OCI-LY3 (cell line): Measurements from ENCODE around the gene LYST.
"Not testable (repeated sequence)": the region's sequence is repeated elsewhere in the genome, so short reads cannot be mapped to it uniquely, and the experiment has no call there.

Experiments used
- H2AFZ ChIP-seq: fragments of 200-600, 300-600 bp; shearing (Covaris generic); 2 replicates; pipeline ENCODE4 v1.6.0; 2014; ENCODE audit warnings: antibody characterized with exemption, low read depth, low read length
- H3K27ac ChIP-seq: fragments of 200-600, 300-600 bp; sonication (generic); 2 replicates; pipeline ENCODE4 v1.5.1; 2014; ENCODE audit warnings: mild to moderate bottlenecking, low read length, moderate library complexity, mixed read lengths
- H3K27me3 ChIP-seq: fragments of 200-600, 300-600 bp; sonication (generic); 2 replicates; pipeline ENCODE4 v1.6.1; 2014; ENCODE audit warnings: low read depth, low read length, mixed read lengths
- H3K36me3 ChIP-seq: fragments of 200-600, 300-600 bp; sonication (generic); replicated peaks from 2 replicates; pipeline ENCODE3; 2014; ENCODE audit warnings: low read depth, low read length, mixed read lengths
- H3K4me1 ChIP-seq: fragments of 300-600, 200-600 bp; sonication (generic); 2 replicates; pipeline ENCODE4 v1.6.1; 2014; ENCODE audit warnings: low read length, mixed read lengths
- H3K4me2 ChIP-seq: fragments of 200-600, 300-600 bp; sonication (generic); 2 replicates; pipeline ENCODE4 v1.6.1; 2014; ENCODE audit warnings: low read length, mixed read lengths
- H3K4me3 ChIP-seq: fragments of 300-600, 200-600 bp; sonication (generic); 2 replicates; pipeline ENCODE4 v1.5.1; 2014; ENCODE audit warnings: antibody characterized with exemption, mild to moderate bottlenecking, low read length, moderate library complexity
- H3K79me2 ChIP-seq: fragments of 300-600, 200-600 bp; shearing (Covaris generic); 2 replicates; pipeline ENCODE4 v1.6.1; 2014; ENCODE audit warnings: mild to moderate bottlenecking, low read length, mixed read lengths
- H3K9ac ChIP-seq: fragments of 300-600, 200-600 bp; shearing (Covaris generic); 2 replicates; pipeline ENCODE4 v1.6.0; 2014; ENCODE audit warnings: mild to moderate bottlenecking, low read length, moderate library complexity
- H3K9me3 ChIP-seq: fragments of 200-600, 300-600 bp; shearing (Covaris generic); 2 replicates; pipeline ENCODE4 v1.6.1; 2014; ENCODE audit warnings: low read length, mixed read lengths; ENCODE audit not compliant: insufficient read depth
- H4K20me1 ChIP-seq: fragments of 200-600, 300-600 bp; sonication (generic); 2 replicates; pipeline ENCODE4 v1.6.1; 2016; ENCODE audit warnings: low read length, mixed read lengths; ENCODE audit not compliant: insufficient read depth
- CTCF ChIP-seq: fragments of 200-600, 300-600 bp; sonication (generic); IDR thresholded peaks from 2 replicates; pipeline ENCODE4 v1.5.1; 2014; ENCODE audit warnings: antibody characterized with exemption, low read length, low read depth
- EZH2phosphoT487 ChIP-seq: fragments of 200-600 bp; shearing (Covaris generic); IDR thresholded peaks from 2 replicates; pipeline ENCODE4 v1.6.1; 2018; ENCODE audit warnings: antibody characterized with exemption, mixed run types, low read depth

The LYST gene

GRCh38 chr1:235759336-235759735 lies 107.4 kb downstream of the LYST start:
- Histone ChIP-seq H3K4me3 (no peak overlapping the region), H3K27me3 (no peaks in the 10 kb centered on the region), H3K4me1 (peaks cover 13% of the 10 kb centered on the region), H2AFZ (no peak overlapping the region), H3K36me3 (no peaks in the 10 kb centered on the region), H3K4me2 (no peak overlapping the region), H3K79me2 (no peaks in the 10 kb centered on the region), H3K9me3 (no peaks in the 10 kb centered on the region), H4K20me1 (no peaks in the 10 kb centered on the region), H3K27ac (no peak overlapping the region), H3K9ac (no peak overlapping the region)
- TF ChIP-seq CTCF (no peak), EZH2phosphoT487 (no peak)

GRCh38 chr1:235758931-235759330 lies 107.8 kb downstream of the LYST start:
- H3K79me2 ChIP-seq = no peaks in the 10 kb centered on the region
- H2AFZ ChIP-seq = no peak overlapping the region
- no peak overlapping the region for H3K9ac ChIP-seq
- TF ChIP-seq CTCF = no peak
- TF ChIP-seq EZH2phosphoT487 = no peak
- H3K36me3 ChIP-seq = no peaks in the 10 kb centered on the region
- no peaks in the 10 kb centered on the region for H3K9me3 ChIP-seq
- H4K20me1 ChIP-seq = no peaks in the 10 kb centered on the region
- H3K27ac ChIP-seq = no peak overlapping the region
- H3K27me3 ChIP-seq = no peaks in the 10 kb centered on the region
- peaks cover 9% of the 10 kb centered on the region for H3K4me1 ChIP-seq
- H3K4me3 ChIP-seq = no peak overlapping the region
- H3K4me2 ChIP-seq = no peak overlapping the region

- TF ChIP-seq EZH2phosphoT487 = no peak
- TF ChIP-seq CTCF = no peak
- Histone ChIP-seq H4K20me1 (no peaks in the 10 kb centered on the region), H2AFZ (no peak overlapping the region)
These were observed 109.1 kb downstream of the LYST start for GRCh38 chr1:235757587-235758096.

GRCh38 chr1:235754186-235754585 lies 112.5 kb downstream of the LYST start:
- H2AFZ ChIP-seq, H3K9me3 ChIP-seq, H3K27me3 ChIP-seq, H3K27ac ChIP-seq, H3K36me3 ChIP-seq, H3K4me2 ChIP-seq, H3K4me1 ChIP-seq, H3K4me3 ChIP-seq, H3K9ac ChIP-seq, H3K79me2 ChIP-seq, H4K20me1 ChIP-seq: not testable (repeated sequence)

More at GRCh38 chr1:235757587-235758096, 109.1 kb downstream of the LYST start:
- H3K79me2 ChIP-seq = no peaks in the 10 kb centered on the region
- no peaks in the 10 kb centered on the region for H3K9me3 ChIP-seq
- no peaks in the 10 kb centered on the region for H3K4me1 ChIP-seq
- no peaks in the 10 kb centered on the region for H3K27me3 ChIP-seq
- H3K4me2 ChIP-seq = no peak overlapping the region
- H3K4me3 ChIP-seq = no peak overlapping the region
- no peak overlapping the region for H3K27ac ChIP-seq
- H3K36me3 ChIP-seq = no peaks in the 10 kb centered on the region
- H3K9ac ChIP-seq = no peak overlapping the region
